ENCODE measurements around the gene TAF3.

Gene TAF3

DNA sequence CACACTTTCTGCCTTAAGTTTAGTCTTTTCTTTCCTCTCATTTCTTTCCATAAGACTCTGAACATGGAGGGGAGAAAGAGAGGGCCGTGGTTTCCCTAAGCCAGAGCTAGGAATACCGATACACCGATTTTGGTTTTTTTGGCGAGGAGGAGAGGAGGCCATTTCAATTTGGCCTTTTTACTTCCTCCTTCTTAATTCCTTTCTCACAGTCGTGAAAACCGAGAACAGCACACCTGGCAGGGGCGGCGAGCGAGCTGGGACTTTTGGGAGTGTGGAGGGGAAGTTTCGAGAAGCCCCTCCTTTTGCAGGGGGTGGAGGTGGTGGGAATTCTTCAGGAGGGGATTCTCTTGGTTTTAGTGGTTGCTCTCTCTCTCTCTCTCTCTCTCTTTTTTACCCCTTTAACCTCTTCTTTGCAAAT, 242.4 kb downstream of the TAF3 start:
- DNase-seq: no peak

DNA sequence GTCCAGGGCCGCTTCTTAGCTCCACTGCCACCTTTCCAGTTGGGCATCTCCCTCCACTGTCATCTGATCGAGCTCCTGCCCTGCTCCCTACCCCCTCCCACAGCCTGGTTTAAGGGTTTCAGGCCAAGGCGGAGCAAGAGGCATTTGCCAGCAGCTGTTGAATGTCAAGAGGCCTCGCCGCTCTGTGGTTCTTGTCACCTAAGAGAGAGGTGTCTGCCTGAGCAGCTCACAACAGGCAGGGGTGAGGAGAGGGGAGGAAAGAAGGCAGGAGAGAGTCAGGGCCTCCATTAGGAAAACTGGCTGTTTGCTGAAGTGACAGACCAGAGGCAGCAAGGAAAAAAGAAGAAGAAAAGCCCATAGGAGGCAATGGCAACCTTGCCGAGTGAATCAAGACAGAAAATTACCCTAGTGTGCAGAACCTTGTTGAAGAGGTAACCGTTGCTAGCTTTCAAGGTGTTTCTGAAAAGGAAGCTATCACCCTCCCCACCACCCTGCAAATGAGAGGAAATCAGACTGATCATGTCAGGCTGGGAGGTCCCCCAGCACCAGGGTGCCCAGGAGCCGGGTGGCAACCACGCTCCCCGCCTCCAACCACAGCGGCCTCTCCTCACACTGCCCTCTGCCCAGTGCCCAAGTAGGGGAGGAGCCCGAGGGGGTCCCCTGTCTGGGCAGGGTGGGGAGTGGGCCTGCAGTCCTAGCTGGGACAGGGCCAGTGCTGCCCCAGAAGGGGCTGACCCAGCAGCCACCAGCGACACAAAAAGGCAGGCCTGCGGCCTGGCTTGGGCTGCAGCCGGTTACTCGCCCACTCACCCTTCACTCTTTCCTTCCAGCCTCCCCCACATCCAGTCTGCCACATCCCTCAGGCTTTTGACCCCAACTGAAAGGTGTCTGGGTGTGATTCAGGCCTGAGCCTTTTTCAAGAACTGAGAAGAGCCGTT, 243.2 kb downstream of the TAF3 start:
- DNase-seq: peak; percentile 61

DNA sequence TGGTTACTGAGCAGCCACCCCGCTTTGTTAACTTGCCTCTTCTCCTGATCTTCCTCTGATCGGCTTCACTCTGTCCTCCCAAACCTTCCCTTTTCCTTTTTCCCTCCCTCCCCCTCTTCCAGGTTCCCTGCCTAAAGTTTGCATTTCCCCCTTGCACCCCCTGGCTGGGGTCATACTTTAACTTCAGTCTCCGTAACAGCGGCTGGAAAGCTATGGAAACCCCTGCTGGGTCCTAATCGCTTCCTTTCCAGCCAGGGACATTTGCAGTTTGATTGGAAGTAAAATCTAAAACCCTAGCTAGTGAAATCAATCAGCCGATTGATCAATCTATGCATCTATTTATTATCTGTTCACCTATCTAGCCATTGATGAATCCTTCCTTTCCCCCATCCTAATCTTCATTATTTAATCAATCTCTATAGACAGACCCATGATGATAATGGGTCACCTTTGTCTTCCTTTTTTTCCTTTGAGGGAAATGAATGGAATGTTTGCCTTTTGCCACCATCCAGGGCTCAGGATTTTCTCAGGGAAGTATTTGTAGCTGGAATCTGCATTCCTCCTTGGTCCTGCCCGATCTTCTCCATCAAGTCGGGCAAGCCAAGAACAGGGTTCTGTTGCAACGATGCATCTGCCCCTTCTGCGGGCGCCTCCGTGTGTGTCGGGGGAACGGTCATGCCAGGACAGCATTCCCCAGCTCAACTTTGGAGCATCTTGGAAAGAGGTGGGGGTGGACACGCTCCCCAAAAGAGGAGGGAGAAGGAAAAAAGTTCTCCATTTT, 245.0 kb downstream of the TAF3 start:
- DNase-seq: no peak

DNA sequence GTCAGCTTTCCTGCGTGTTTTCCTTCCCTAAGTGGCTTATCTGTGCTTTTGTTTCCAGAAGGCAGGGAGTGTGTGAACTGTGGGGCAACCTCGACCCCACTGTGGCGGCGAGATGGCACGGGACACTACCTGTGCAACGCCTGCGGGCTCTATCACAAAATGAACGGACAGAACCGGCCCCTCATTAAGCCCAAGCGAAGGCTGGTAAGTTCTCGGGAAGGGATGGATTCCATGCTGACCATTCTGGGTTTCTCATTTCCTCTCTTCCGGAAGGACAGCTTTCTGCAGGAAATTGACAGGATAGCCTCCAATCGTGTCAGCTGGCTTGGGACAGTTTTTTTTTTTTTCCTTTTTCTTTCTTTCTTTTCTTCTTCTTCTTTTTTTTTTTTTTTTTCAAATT, 245.6 kb downstream of the TAF3 start:
- DNase-seq: no peak

DNA sequence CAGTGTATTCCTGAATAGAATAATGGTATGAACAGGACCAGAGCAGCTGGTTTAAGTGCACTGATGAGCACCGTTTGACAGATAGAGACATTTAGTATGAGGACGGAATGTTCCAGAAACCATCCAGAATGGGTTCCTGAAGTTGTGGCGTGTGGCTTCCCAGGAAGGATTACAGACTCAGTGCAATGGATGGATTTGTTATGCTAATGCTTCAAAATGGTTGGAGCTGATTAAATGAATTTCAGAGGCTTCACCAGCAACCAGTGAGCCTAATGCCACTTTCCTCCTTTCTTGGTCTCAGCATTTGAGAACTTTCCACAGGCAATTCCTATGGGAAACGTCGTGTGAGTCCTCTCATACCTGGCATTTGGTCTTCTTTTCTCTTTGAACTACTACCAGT, 246.1 kb downstream of the TAF3 start:
- DNase-seq: no peak

DNA sequence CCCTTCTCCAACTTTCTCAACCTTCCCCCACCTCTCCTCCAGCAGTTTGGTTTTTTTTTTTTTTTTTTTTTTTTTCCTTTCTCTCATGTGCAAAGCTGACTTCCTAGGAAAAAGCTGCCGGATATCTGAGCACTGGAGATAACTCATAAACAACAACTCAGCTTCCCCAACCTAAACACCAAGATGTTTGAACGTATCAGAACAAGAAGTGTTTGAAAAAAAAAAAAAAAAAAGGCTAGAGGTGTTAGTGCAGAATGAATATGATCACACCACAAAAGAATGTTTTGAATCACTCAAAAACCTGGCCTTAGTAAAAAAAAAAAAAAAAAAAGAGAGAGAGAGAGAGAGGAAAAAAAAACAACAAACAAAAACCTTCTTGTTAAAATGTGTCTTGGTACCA, 247.3 kb downstream of the TAF3 start:
- no peak for DNase-seq

DNA sequence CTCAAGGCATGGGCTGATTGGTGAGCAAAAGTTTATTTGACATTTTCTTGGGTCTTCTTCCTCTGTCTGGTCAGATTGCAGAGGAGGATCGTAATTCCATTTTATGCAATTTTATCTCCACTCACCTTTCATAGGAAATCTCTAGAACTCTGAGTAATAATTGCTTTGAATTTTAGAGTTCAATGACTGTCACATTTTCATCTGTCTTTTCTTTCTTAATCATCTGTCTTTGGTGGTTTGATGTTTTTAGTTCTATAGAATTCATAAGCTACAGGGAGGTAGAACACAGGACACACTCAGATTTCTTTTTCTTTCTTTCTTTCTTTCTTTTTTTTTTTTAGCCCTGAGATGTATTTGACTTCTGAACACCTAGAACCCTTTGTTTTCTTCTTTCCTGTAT, 247.8 kb downstream of the TAF3 start:
- no peak for DNase-seq

All from activated gamma-delta T cell treated with Interleukin-2 at 50 U/mL for 16 hours (primary cell).